Rectal smooth muscle tissue (tissue), 1 donor: ENCODE data around the gene THUMPD2.
"Not testable (repeated sequence)": the region's sequence is repeated elsewhere in the genome, so short reads cannot be mapped to it uniquely, and the experiment has no call there.

Experiments
- H3K27ac ChIP-seq: one replicate; pipeline ENCODE4 v1.7.0; 2013; ENCODE audit warnings: low read depth, low read length, inconsistent platforms
- H3K27me3 ChIP-seq: one replicate; pipeline ENCODE4 v1.7.0; 2013; ENCODE audit warnings: low read length; ENCODE audit not compliant: control insufficient read depth, insufficient read depth
- H3K36me3 ChIP-seq: one replicate; pipeline ENCODE4 v1.7.0; 2013; ENCODE audit warnings: low read length; ENCODE audit not compliant: control insufficient read depth, insufficient read depth
- H3K4me1 ChIP-seq: one replicate; pipeline ENCODE4 v1.7.0; 2013; ENCODE audit warnings: low read length; ENCODE audit not compliant: control insufficient read depth, insufficient read depth
- H3K4me3 ChIP-seq: one replicate; pipeline ENCODE4 v1.7.0; 2013; ENCODE audit warnings: low read length
- H3K9ac ChIP-seq: one replicate; pipeline ENCODE4 v1.7.0; 2013; ENCODE audit warnings: low read length

Gene THUMPD2

GRCh38 chr2:39739386-39739785 is 39.7 kb downstream of the THUMPD2 start:
- Histone ChIP-seq H3K27ac (no peak overlapping the region), H3K27me3 (no peaks in the 10 kb centered on the region), H3K9ac (no peak overlapping the region), H3K4me1 (no peaks in the 10 kb centered on the region), H3K4me3 (no peak overlapping the region), H3K36me3 (peaks cover 13% of the 10 kb centered on the region)

- Histone ChIP-seq H3K36me3 (peaks cover 13% of the 10 kb centered on the region), H3K4me1 (no peaks in the 10 kb centered on the region), H3K27me3 (no peaks in the 10 kb centered on the region)
These were observed 40.1 kb downstream of the THUMPD2 start for GRCh38 chr2:39738936-39739335.

GRCh38 chr2:39737661-39738060 is 41.4 kb downstream of the THUMPD2 start:
- H3K36me3 ChIP-seq, result peaks cover 13% of the 10 kb centered on the region
- no peaks in the 10 kb centered on the region for H3K27me3 ChIP-seq
- no peak overlapping the region for H3K4me3 ChIP-seq
- no peaks in the 10 kb centered on the region for H3K4me1 ChIP-seq
- no peak overlapping the region for H3K27ac ChIP-seq
- no peak overlapping the region for H3K9ac ChIP-seq

More at GRCh38 chr2:39738936-39739335, 40.1 kb downstream of the THUMPD2 start:
- Histone ChIP-seq H3K9ac (no peak overlapping the region), H3K4me3 (no peak overlapping the region), H3K27ac (no peak overlapping the region)

- no peak overlapping the region for H3K9ac ChIP-seq
- no peaks in the 10 kb centered on the region for H3K4me1 ChIP-seq
- peaks cover 11% of the 10 kb centered on the region for H3K36me3 ChIP-seq
- no peak overlapping the region for H3K27ac ChIP-seq
- H3K27me3 ChIP-seq, result no peaks in the 10 kb centered on the region
- H3K4me3 ChIP-seq, result no peak overlapping the region
These were observed 42.4 kb downstream of the THUMPD2 start for GRCh38 chr2:39736640-39737039.

- Histone ChIP-seq H3K9ac (no peak overlapping the region), H3K27me3 (no peaks in the 10 kb centered on the region), H3K36me3 (peaks cover 11% of the 10 kb centered on the region), H3K4me1 (no peaks in the 10 kb centered on the region), H3K27ac (no peak overlapping the region), H3K4me3 (no peak overlapping the region)
These were observed 43.4 kb downstream of the THUMPD2 start for GRCh38 chr2:39735648-39736047.

GRCh38 chr2:39734445-39734844 is 44.6 kb downstream of the THUMPD2 start:
- Histone ChIP-seq H3K9ac (no peak overlapping the region), H3K4me3 (no peak overlapping the region), H3K27me3 (no peaks in the 10 kb centered on the region), H3K36me3 (peaks cover 8% of the 10 kb centered on the region), H3K4me1 (no peaks in the 10 kb centered on the region), H3K27ac (no peak overlapping the region)

- no peaks in the 10 kb centered on the region for H3K27me3 ChIP-seq
- H3K36me3 ChIP-seq, result peaks cover 8% of the 10 kb centered on the region
- H3K4me1 ChIP-seq, result no peaks in the 10 kb centered on the region
- H3K4me3 ChIP-seq, result no peak overlapping the region
- no peak overlapping the region for H3K9ac ChIP-seq
- no peak overlapping the region for H3K27ac ChIP-seq
These were observed 45.9 kb downstream of the THUMPD2 start for GRCh38 chr2:39733070-39733674.

- H3K9ac ChIP-seq, result no peak overlapping the region
- H3K4me1 ChIP-seq, result no peaks in the 10 kb centered on the region
- no peak overlapping the region for H3K27ac ChIP-seq
- H3K4me3 ChIP-seq, result no peak overlapping the region
- H3K27me3 ChIP-seq, result no peaks in the 10 kb centered on the region
- peaks cover 1% of the 10 kb centered on the region for H3K36me3 ChIP-seq
These were observed 46.6 kb downstream of the THUMPD2 start for GRCh38 chr2:39732482-39732881.

GRCh38 chr2:39731546-39731945 is 47.5 kb downstream of the THUMPD2 start:
- Histone ChIP-seq H3K4me3 (no peak overlapping the region), H3K27me3 (no peaks in the 10 kb centered on the region), H3K9ac (no peak overlapping the region), H3K36me3 (no peaks in the 10 kb centered on the region), H3K27ac (no peak overlapping the region), H3K4me1 (no peaks in the 10 kb centered on the region)

- Histone ChIP-seq H3K27me3 (no peaks in the 10 kb centered on the region), H3K9ac (no peak overlapping the region), H3K27ac (no peak overlapping the region), H3K4me1 (no peaks in the 10 kb centered on the region), H3K36me3 (no peaks in the 10 kb centered on the region), H3K4me3 (no peak overlapping the region)
These were observed 48.3 kb downstream of the THUMPD2 start for GRCh38 chr2:39730685-39731302.

- Histone ChIP-seq H3K36me3 (no peaks in the 10 kb centered on the region), H3K27me3 (no peaks in the 10 kb centered on the region), H3K4me1 (no peaks in the 10 kb centered on the region), H3K9ac (no peak overlapping the region), H3K27ac (no peak overlapping the region), H3K4me3 (no peak overlapping the region)
These were observed 48.8 kb downstream of the THUMPD2 start for GRCh38 chr2:39730276-39730675.

GRCh38 chr2:39728941-39729351 is 50.1 kb downstream of the THUMPD2 start:
- peaks cover under 1% of the 10 kb centered on the region for H3K4me1 ChIP-seq
- no peak overlapping the region for H3K27ac ChIP-seq
- no peak overlapping the region for H3K9ac ChIP-seq

GRCh38 chr2:39728085-39728484 is 51.0 kb downstream of the THUMPD2 start:
- H3K9ac ChIP-seq, H3K27me3 ChIP-seq, H3K4me1 ChIP-seq, H3K4me3 ChIP-seq, H3K27ac ChIP-seq, H3K36me3 ChIP-seq: not testable (repeated sequence)

More at GRCh38 chr2:39728941-39729351, 50.1 kb downstream of the THUMPD2 start:
- Histone ChIP-seq H3K27me3 (no peaks in the 10 kb centered on the region), H3K4me3 (no peak overlapping the region), H3K36me3 (no peaks in the 10 kb centered on the region)
